K562 (cell line): ENCODE data around the gene CYB561A3. TPM values are rescaled to one million over a fixed set of nuclear protein-coding genes. Genes with fewer than 3 reads are reported as not detected.

Experiments used
- ATAC-seq: fragments of 200-7000 bp; cut with Tn5 transposase; 3 replicates; pipeline ENCODE4 v1.9.1; 2020; ENCODE audit warnings: moderate library complexity
- BruUV-seq: library from RNA; stranded (reverse); fragments of 400-500 nt; replicated peaks from 2 replicates; lab custom pipeline; 2021; lab: Mats Ljungman, UMichigan
- CTCF ChIA-PET: fragments of 300-600 bp; formaldehyde crosslinking; extraction: SDS; loops from one replicate; lab custom pipeline; 2021; ENCODE audit warnings: low intra/inter-chr PET ratio; lab: Yijun Ruan, JAX
- POLR2A ChIA-PET: fragments of 300-600, 350-650 bp; sonication (Branson Sonifier 250); formaldehyde crosslinking; extraction: SDS; loops from one replicate; lab custom pipeline; 2021; ENCODE audit warnings: antibody characterized with exemption, inconsistent platforms; lab: Yijun Ruan, JAX
- DNase-seq, 4 experiments: peaks; one replicate each; pipeline versions ENCODE4 v3.0.0 to v3.0.0-alpha.2; 2011 to 2018; ENCODE audit warnings: low spot score in 3 of 4, mixed read lengths in 3 of 4; ENCODE audit errors: extremely low read depth in 1 of 4
- FAIRE-seq: peaks from 2 replicates; lab custom pipeline; 2011; peaks lifted over from hg19 to GRCh38; lab: Jason Lieb, UNC
- H2AFZ ChIP-seq: 2 replicates; pipeline ENCODE4 v1.6.0; 2011; ENCODE audit warnings: low read depth, low read length, control low read depth, inconsistent platforms
- H3K27ac ChIP-seq: fragments of 200-600 bp; 3 replicates; pipeline ENCODE4 v1.8.0; 2011; ENCODE audit warnings: low read depth, mild to moderate bottlenecking, control low read depth, inconsistent platforms, low read length, moderate library complexity, mixed read lengths; ENCODE audit errors: extremely low read depth
- H3K27me3 ChIP-seq, 2 experiments: fragments of 300-600 bp in 1 of 2; 2 replicates in 1 of 2; 3 replicates in 1 of 2; pipeline versions ENCODE4 v1.6.0 to v1.8.0; 2011; ENCODE audit warnings: inconsistent platforms in 2 of 2, low read length in 2 of 2, mild to moderate bottlenecking in 1 of 2, mixed read lengths in 1 of 2, moderate library complexity in 1 of 2; ENCODE audit not compliant: control insufficient read depth in 2 of 2, insufficient read depth in 2 of 2
- H3K36me3 ChIP-seq: fragments of 300-600 bp; 3 replicates; pipeline ENCODE4 v1.8.0; 2011; ENCODE audit warnings: mild to moderate bottlenecking, low read length, inconsistent platforms; ENCODE audit not compliant: control insufficient read depth, insufficient read depth
- H3K4me1 ChIP-seq, 2 experiments: fragments of 200-600 bp in 1 of 2; replicated peaks in 1 of 2; 2 replicates in 1 of 2; 3 replicates in 1 of 2; pipeline versions ENCODE4 v1.5.1 to v1.8.0; 2011; ENCODE audit warnings: inconsistent platforms in 2 of 2, low read length in 2 of 2, mild to moderate bottlenecking in 1 of 2, mixed read lengths in 1 of 2, moderate library complexity in 1 of 2; ENCODE audit not compliant: control insufficient read depth in 2 of 2, insufficient read depth in 2 of 2
- H3K4me2 ChIP-seq: 2 replicates; pipeline ENCODE4 v1.6.1; 2011; ENCODE audit warnings: low read length, control low read depth, inconsistent platforms, mixed read lengths; ENCODE audit not compliant: insufficient read depth
- H3K4me3 ChIP-seq: fragments of 200-600 bp; sonication (generic), shearing (Covaris generic); 2 replicates; pipeline ENCODE4 v1.5.1; 2016; ENCODE audit warnings: control low read depth, inconsistent platforms
- H3K79me2 ChIP-seq: fragments of 200-600 bp; 3 replicates; pipeline ENCODE4 v1.8.0; 2011; ENCODE audit warnings: low read length, inconsistent platforms; ENCODE audit not compliant: control insufficient read depth, insufficient read depth
- H3K9ac ChIP-seq, 2 experiments: 2 replicates each; pipeline versions ENCODE4 v1.6.0 to v1.6.1; 2011; ENCODE audit warnings: low read depth in 2 of 2, low read length in 2 of 2, control low read depth in 1 of 2, inconsistent platforms in 1 of 2, mild to moderate bottlenecking in 1 of 2, mixed read lengths in 1 of 2; ENCODE audit not compliant: insufficient read depth in 1 of 2
- H3K9me1 ChIP-seq: one replicate; pipeline ENCODE4 v1.6.0; 2011; ENCODE audit warnings: inconsistent platforms, mild to moderate bottlenecking, low read length, moderate library complexity; ENCODE audit not compliant: control insufficient read depth, insufficient read depth
- H3K9me3 ChIP-seq: replicated peaks from 2 replicates; pipeline ENCODE4 v1.5.1; 2011; ENCODE audit warnings: low read depth, low read length, inconsistent platforms; ENCODE audit not compliant: control insufficient read depth, insufficient read depth
- H4K20me1 ChIP-seq: replicated peaks from 2 replicates; pipeline ENCODE4 v1.6.1; 2011; ENCODE audit warnings: low read length, inconsistent platforms, mixed read lengths; ENCODE audit not compliant: control insufficient read depth, insufficient read depth
- BACH1 ChIP-seq: fragments of 200-800 bp; sonication (Bioruptor generic); IDR thresholded peaks from 2 replicates; pipeline ENCODE4 v1.6.1; 2016; ENCODE audit warnings: missing genetic modification characterization, missing compliant biosample characterization
- CHD1 ChIP-seq: fragments of 200-600 bp; sonication (generic); IDR thresholded peaks from one replicate; pipeline ENCODE4 v1.6.1; 2012; ENCODE audit warnings: mild to moderate bottlenecking, moderate library complexity, low read length, inconsistent platforms
- FOXK1 ChIP-seq: sonication (generic); formaldehyde crosslinking; IDR thresholded peaks from 2 replicates; pipeline ENCODE4 v1.8.0; 2022; ENCODE audit warnings: missing genetic modification reagents, mild to moderate bottlenecking, borderline replicate concordance
- JUN ChIP-seq, 2 experiments: sonication (generic) in 1 of 2; formaldehyde crosslinking in 1 of 2; IDR thresholded peaks; 2 replicates each; pipeline versions ENCODE4 v1.6.1 to v1.8.0; 2012 to 2022; ENCODE audit warnings: borderline replicate concordance in 2 of 2, mild to moderate bottlenecking in 2 of 2, improper control_type of control experiment in 1 of 2, low read depth in 1 of 2, low read length in 1 of 2, missing genetic modification reagents in 1 of 2
- NR2C1 ChIP-seq, 2 experiments: fragments of 450-650 bp; IDR thresholded peaks; 2 replicates each; pipeline ENCODE4 v1.6.1; 2017; ENCODE audit warnings: mild to moderate bottlenecking in 2 of 2, antibody characterized with exemption in 1 of 2, inconsistent platforms in 1 of 2, missing compliant biosample characterization in 1 of 2, missing genetic modification characterization in 1 of 2
- RBM15 ChIP-seq: fragments of 200-400 bp; formaldehyde crosslinking; IDR thresholded peaks from 2 replicates; pipeline ENCODE4 v1.6.1; 2018; ENCODE audit warnings: mild to moderate bottlenecking, low read length, moderate library complexity; ENCODE audit not compliant: insufficient read depth
- SAP30 ChIP-seq: fragments of 200-600 bp; sonication (generic); IDR thresholded peaks from 2 replicates; pipeline ENCODE4 v1.6.1; 2012; ENCODE audit warnings: borderline replicate concordance, low read depth, mild to moderate bottlenecking, moderate library complexity, low read length, control low read depth, inconsistent platforms; ENCODE audit not compliant: insufficient read depth, poor library complexity, severe bottlenecking
- SIN3B ChIP-seq: fragments of 450-650 bp; IDR thresholded peaks from 2 replicates; pipeline ENCODE4 v1.6.1; 2017; ENCODE audit warnings: low read depth, mild to moderate bottlenecking, moderate library complexity
- SMC3 ChIP-seq: conservative IDR thresholded peaks from 2 replicates; pipeline ENCODE4 v1.6.1; 2011; ENCODE audit warnings: low read depth, low read length, improper control_type of control experiment; ENCODE audit not compliant: insufficient read depth
- ZNF224 ChIP-seq: sonication (generic); formaldehyde crosslinking; IDR thresholded peaks from 2 replicates; pipeline ENCODE4 v1.8.0; 2022; ENCODE audit warnings: mild to moderate bottlenecking, missing genetic modification reagents
- ZNF232 ChIP-seq: sonication (generic); formaldehyde crosslinking; IDR thresholded peaks from 2 replicates; pipeline ENCODE4 v1.8.0; 2022; ENCODE audit warnings: mild to moderate bottlenecking, missing genetic modification reagents
- ZNF431 ChIP-seq: sonication (generic); formaldehyde crosslinking; IDR thresholded peaks from 2 replicates; pipeline ENCODE4 v1.8.0; 2022; ENCODE audit warnings: mild to moderate bottlenecking, missing genetic modification reagents
- WGBS: fragments of 100-300 bp; shearing (Covaris generic); methylation state at CpG from one replicate; pipeline ENCODE4 v1.1.6; 2016; ENCODE audit warnings: low coverage, mixed read lengths; ENCODE audit not compliant: insufficient coverage; ENCODE audit errors: missing lambda C conversion rate; 5-methylcytosine and 5-hydroxymethylcytosine counted together
- in situ Hi-C: fragments of 300-500 bp; cut with MboI; formaldehyde crosslinking; loops from 4 replicates; pipeline ENCODE4 v1.15.0; 2018; ENCODE audit warnings: inconsistent platforms, mixed read lengths
- intact Hi-C: fragments of 100-400 bp; cut with micrococcal nuclease; formaldehyde crosslinking; loops from 2 replicates; pipeline ENCODE4 v1.14.2; 2022
- polyA plus RNA-seq, 8 experiments: library from polyadenylated mRNA; depleted of rRNA in 4 of 8; stranded (reverse) in 5 of 8; unstranded in 3 of 8; fragments of >200 nt; fragmentation: Nextera tagmentation in 2 of 8; fragmentation: Illumina TruSeq in 1 of 8; extraction: Ambion mirVana in 2 of 8; extraction: Trizol in 1 of 8; gene quantifications; 2 replicates each; pipeline versions ENCODE4 v1.2.1 to v1.2.3, GENCODE V29; 2011 to 2014; ENCODE audit warnings: inconsistent platforms in 1 of 8, missing spikeins in 1 of 8
- total RNA-seq, 7 experiments: library from RNA; depleted of rRNA in 6 of 7; stranded (reverse); fragments of >200 nt in 6 of 7; fragmentation: Illumina TruSeq in 2 of 7; extraction: Trizol in 2 of 7; gene quantifications; 2 replicates each; pipeline versions ENCODE4 v1.2.1 to v1.2.3, GENCODE V29; 2011 to 2021; ENCODE audit warnings: low replicate concordance in 1 of 7
- TF ChIP-seq, protein P1 (sequence below): conservative IDR thresholded peaks from 2 replicates; pipeline ENCODE4 v1.6.1; 2011; ENCODE audit warnings: low read depth, mild to moderate bottlenecking, low read length; ENCODE audit not compliant: control insufficient read depth
- TF ChIP-seq, protein P2 (sequence below): sonication (generic); formaldehyde crosslinking; IDR thresholded peaks from 2 replicates; pipeline ENCODE4 v1.8.1; 2023; ENCODE audit warnings: mild to moderate bottlenecking, missing genetic modification reagents
- TF ChIP-seq, protein P3 (sequence below): fragments of 450-650 bp; IDR thresholded peaks from 2 replicates; pipeline ENCODE4 v1.6.1; 2014; ENCODE audit warnings: low read depth, mild to moderate bottlenecking, moderate library complexity, borderline replicate concordance

The CYB561A3 gene
- total and polyA plus RNA-seq, 9 of the 15 experiments (the other 6 are each of a cell fraction or from before 2014, with no cell fraction given), result 29.2 to 78.9 (median 37.9) TPM

DNA sequence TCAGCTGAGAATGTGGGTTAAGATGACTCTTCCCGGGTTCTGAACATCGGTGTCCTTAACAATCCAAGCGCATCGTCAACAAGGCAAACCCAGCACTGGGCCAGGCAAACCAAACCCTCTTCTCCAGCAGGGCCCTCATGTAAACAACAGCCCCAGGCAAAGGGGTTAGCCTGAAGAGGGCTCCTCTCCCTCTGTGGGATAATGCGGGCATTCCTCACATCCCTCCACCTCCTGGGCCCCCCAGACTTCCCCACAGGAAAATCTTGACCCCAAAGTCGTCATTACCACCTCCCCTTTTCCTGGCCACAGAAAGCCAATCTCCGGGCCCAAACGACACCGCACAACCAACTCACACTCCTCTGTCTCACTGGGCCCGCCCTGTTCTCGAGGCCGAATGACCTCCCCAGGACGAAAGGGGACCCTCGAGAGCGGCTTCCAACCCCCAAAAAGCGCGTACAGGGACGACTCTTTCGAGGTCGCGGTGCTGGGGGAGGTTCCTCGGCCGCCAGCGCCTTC, 29.3 kb downstream of the CYB561A3 start:
- peak overlapping the region; percentile 100 for H3K4me2 ChIP-seq
- ChIA-PET POLR2A (interaction anchor here (0.8 to 3.4 kb wide), 10 partner anchors 14 to 224 kb away, joined by 3 to 23 read pairs (median 5); partner anchors contain the start of genes CPSF7, SDHAF2 and TMEM216), CTCF (interaction anchor here (8.5 kb wide), 1 partner anchor 53 kb away, joined by 135 read pairs; no protein-coding TSS in a partner anchor)
- in situ Hi-C loops (no loop called here), intact Hi-C loops (loop anchor here (2.0 to 5.0 kb wide), 3 partner anchors 30 to 75 kb away; partner anchors contain the start of gene TMEM138)
- H3K9me3 ChIP-seq, result no peaks in the 10 kb centered on the region
- H3K79me2 ChIP-seq, result peaks cover 71% of the 10 kb centered on the region
- DNase-seq (peak in 2 of 4 experiments; percentile 41 to 45), FAIRE-seq (no peak), ATAC-seq (peak; percentile 23)
- no peaks in the 10 kb centered on the region for H3K27me3 ChIP-seq
- WGBS, result 2% methylated on average over 21 of the region's 24 CpGs
- H3K9ac ChIP-seq, result peak overlapping the region; percentile 99
- TSS peak; percentile 58 for BruUV-seq
- no peaks in the 10 kb centered on the region for H3K9me1 ChIP-seq
- H2AFZ ChIP-seq, result peak overlapping the region; percentile 74
- H4K20me1 ChIP-seq, result peaks cover 7% of the 10 kb centered on the region
- peak overlapping the region; percentile 97 for H3K27ac ChIP-seq
- peaks cover 40 to 53% of the 10 kb centered on the region in 2 experiments; a peak in 4 of 5 replicates for H3K4me1 ChIP-seq
- peaks cover 40% of the 10 kb centered on the region for H3K36me3 ChIP-seq
- H3K4me3 ChIP-seq, result peak overlapping the region; percentile 88
- TF ChIP-seq, protein P1, sequence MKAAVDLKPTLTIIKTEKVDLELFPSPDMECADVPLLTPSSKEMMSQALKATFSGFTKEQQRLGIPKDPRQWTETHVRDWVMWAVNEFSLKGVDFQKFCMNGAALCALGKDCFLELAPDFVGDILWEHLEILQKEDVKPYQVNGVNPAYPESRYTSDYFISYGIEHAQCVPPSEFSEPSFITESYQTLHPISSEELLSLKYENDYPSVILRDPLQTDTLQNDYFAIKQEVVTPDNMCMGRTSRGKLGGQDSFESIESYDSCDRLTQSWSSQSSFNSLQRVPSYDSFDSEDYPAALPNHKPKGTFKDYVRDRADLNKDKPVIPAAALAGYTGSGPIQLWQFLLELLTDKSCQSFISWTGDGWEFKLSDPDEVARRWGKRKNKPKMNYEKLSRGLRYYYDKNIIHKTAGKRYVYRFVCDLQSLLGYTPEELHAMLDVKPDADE, result no peak
- TF ChIP-seq SAP30, result peak; percentile 0
- no peak for TF ChIP-seq ZNF224 (CRISPR knock-in tag)
- no peak for TF ChIP-seq NR2C1 (IDR thresholded peaks at IDR 0.05)
- 0 out of 2 replicates have a peak, but pooled peaks have one; percentile 8 for TF ChIP-seq NR2C1 (tag; IDR thresholded peaks at IDR 0.05)
- TF ChIP-seq, protein P2, sequence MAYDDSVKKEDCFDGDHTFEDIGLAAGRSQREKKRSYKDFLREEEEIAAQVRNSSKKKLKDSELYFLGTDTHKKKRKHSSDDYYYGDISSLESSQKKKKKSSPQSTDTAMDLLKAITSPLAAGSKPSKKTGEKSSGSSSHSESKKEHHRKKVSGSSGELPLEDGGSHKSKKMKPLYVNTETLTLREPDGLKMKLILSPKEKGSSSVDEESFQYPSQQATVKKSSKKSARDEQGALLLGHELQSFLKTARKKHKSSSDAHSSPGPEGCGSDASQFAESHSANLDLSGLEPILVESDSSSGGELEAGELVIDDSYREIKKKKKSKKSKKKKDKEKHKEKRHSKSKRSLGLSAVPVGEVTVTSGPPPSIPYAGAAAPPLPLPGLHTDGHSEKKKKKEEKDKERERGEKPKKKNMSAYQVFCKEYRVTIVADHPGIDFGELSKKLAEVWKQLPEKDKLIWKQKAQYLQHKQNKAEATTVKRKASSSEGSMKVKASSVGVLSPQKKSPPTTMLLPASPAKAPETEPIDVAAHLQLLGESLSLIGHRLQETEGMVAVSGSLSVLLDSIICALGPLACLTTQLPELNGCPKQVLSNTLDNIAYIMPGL (CRISPR knock-in tag), result 0 out of 2 replicates have a peak, but pooled peaks have one; percentile 22
- TF ChIP-seq SMC3, result 0 out of 2 replicates have a peak, but pooled peaks have one; percentile 1
- TF ChIP-seq ZNF431 (CRISPR knock-in tag), result 0 out of 2 replicates have a peak, but pooled peaks have one; percentile 29
- no peak for TF ChIP-seq JUN (IDR thresholded peaks at IDR 0.05; ENCODE audit: borderline replicate concordance, low read depth, low read length)
- TF ChIP-seq JUN (CRISPR knock-in tag; IDR thresholded peaks at IDR 0.05; ENCODE audit: borderline replicate concordance), result peak; percentile 84; the same call in 1 of the 2 replicates
- TF ChIP-seq, protein P3, sequence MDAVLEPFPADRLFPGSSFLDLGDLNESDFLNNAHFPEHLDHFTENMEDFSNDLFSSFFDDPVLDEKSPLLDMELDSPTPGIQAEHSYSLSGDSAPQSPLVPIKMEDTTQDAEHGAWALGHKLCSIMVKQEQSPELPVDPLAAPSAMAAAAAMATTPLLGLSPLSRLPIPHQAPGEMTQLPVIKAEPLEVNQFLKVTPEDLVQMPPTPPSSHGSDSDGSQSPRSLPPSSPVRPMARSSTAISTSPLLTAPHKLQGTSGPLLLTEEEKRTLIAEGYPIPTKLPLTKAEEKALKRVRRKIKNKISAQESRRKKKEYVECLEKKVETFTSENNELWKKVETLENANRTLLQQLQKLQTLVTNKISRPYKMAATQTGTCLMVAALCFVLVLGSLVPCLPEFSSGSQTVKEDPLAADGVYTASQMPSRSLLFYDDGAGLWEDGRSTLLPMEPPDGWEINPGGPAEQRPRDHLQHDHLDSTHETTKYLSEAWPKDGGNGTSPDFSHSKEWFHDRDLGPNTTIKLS, result no peak
- TF ChIP-seq SIN3B, result no peak; the same call in 1 of the 2 replicates
- TF ChIP-seq ZNF232, result 0 out of 2 replicates have a peak, but pooled peaks have one; percentile 20
- no peak for TF ChIP-seq RBM15
- peak; percentile 68; the same call in 1 of the 2 replicates for TF ChIP-seq FOXK1
- 0 out of 2 replicates have a peak, but pooled peaks have one; percentile 47 for TF ChIP-seq BACH1 (tag)
- no peak for TF ChIP-seq CHD1
